Head of caudate nucleus (tissue), 42 donors: ENCODE measurements around the gene IQCF6.
A peak's percentile ranks its signal among the peaks of the same experiment; 100 is the strongest.
"Not testable (repeated sequence)": the region's sequence is repeated elsewhere in the genome, so short reads cannot be mapped to it uniquely, and the experiment has no call there.

ENCODE experiments used
- DNase-seq, 42 donors: peaks; one replicate each; pipeline versions ENCODE4 v3.0.0 to v3.0.0-alpha.2; 2020 to 2021; ENCODE audit warnings: mixed read lengths in 7 of 42
- intact Hi-C: fragments of 100-400 bp; cut with DNase I; formaldehyde crosslinking; loops from one replicate; pipeline ENCODE4 v1.15.0; 2022

The IQCF6 gene

DNA sequence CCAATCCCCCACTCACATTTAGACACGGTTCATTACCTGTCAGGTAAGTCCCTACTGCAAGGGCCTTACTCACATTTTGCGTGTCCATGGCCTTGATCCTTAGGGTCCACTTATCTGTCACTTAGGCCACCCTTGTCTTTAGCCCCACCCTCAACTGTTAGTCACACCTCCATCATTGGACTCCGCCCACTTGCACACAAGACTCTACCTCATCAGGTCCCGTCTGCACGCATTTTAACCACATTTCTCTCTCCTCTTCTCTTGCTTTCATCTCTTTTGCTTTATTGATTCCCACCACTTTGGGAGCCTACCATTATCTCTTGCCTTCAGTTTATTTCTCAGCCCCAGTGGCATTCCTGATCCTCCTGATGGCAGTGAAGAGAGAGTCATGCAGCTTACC is at the start of gene IQCF6:
TSS of gene IQCF6 (minus strand) at position 101 of the 400 bp plus-strand sequence. CDS start at position 88, 13 bp downstream.
- intact Hi-C loops, result no loop called here

GRCh38 chr3:51828297-51828696 is 49.3 kb upstream of the IQCF6 start:
- no peak for DNase-seq
- intact Hi-C loops, result no loop called here

More for the DNA sequence above, at the start of gene IQCF6:
- DNase-seq, result no peak

DNA sequence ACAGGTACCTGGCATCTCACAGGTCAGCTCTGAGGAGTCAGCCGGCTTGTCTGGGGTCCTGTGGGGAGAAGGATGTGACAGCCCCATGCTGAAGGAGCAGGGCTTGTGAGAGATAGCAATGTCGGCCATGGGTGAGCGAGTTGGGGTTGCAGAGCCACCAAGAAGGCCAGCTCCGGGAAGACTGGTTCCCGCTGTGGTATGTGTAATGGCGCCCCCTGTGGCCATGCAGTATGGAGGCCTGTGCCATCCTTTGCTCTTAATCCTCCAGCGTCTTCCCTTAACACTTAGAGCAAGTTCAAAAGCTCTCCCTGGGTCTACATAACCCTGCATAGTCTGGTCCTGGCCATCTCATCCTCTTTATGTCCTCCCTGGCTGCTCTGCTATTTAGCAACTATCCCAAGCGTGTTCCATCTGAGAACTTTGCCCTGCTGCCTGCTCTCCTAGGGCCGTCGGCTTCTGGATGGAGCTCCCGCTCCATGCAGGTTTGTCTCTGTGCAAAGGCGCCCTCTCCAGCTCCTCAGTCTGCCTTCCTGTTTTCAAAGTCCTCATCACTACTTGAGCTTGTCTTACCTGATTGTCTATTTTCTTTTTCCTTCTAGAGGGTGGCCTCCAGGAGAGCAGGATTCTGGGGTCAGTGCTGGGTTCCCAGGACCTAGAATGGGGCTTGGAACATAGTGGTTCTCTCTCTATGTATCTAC is 40.8 kb upstream of the IQCF6 start:
- no peak for DNase-seq
- intact Hi-C loops, result no loop called here

- no peak for DNase-seq
- intact Hi-C loops, result no loop called here
These were observed 40.1 kb upstream of the IQCF6 start for GRCh38 chr3:51819151-51819550.

DNA sequence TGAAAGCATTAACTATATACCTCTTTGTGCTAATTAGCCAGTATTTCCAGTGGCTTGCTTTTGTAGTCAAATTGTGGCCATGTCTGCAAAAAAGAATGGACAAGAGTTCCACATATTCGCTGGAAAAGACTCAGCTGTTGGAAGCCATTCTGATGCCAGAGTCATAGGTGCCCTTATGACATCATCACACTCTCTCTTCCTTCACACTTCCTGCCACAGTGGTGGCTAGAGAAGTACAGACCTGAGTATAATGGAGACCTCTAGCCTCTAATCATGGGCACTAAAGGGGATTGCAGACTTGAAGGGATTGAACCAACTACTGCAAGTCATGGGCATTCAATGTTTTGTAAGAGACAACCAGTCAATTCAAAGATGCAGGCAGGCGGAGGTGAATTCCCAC is 38.3 kb upstream of the IQCF6 start:
- DNase-seq, result no peak
- intact Hi-C loops, result no loop called here

DNA sequence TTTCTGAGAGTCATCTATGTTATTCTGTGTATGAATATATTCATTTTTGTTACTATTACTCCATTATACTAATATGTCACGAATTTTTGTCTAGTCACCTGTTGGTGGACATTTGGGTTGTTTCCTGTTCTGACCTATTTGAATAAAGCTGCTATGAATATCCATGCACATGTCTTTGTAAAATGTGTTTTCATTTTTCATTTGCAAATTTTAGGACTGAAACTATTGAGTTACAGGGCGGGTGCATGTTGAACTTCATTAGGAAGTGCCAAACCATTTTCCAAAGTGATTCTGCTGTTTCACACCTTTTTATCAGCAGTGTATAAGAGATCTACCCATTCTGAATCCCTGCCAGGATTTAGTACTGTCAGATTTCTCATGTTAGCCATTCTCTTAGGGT is 37.7 kb upstream of the IQCF6 start:
- intact Hi-C loops, result no loop called here
- DNase-seq, result no peak

DNA sequence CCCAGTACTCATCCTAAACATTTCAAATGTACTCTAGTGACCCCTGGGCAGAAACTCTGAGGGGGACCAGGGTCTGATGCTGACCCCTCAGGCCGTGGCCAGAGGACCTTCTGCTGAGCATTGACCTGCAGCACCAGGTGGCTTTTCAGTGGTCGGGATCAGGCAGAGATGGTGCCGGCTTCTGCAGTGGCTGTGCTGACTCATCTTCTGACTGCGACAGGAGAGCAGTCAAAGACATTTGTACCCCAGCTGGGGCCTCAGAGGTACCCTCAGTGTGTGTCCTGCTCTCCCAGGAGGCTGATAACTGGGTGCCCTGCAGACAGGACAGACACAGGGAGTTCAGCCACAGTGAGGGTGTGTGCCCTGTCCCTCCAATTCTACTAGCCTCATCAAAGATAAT is 36.6 kb upstream of the IQCF6 start:
- DNase-seq, result no peak
- intact Hi-C loops, result no loop called here

- no peak for DNase-seq
- intact Hi-C loops, result no loop called here
These were observed 35.0 kb upstream of the IQCF6 start for GRCh38 chr3:51814034-51814433.

- DNase-seq, result peak; percentile 12 to 80 (median 56)
- intact Hi-C loops, result no loop called here
These were observed 34.5 kb upstream of the IQCF6 start for GRCh38 chr3:51813539-51813938.

- intact Hi-C loops, result no loop called here
- DNase-seq, result no peak
These were observed 29.9 kb upstream of the IQCF6 start for GRCh38 chr3:51808934-51809333.

DNA sequence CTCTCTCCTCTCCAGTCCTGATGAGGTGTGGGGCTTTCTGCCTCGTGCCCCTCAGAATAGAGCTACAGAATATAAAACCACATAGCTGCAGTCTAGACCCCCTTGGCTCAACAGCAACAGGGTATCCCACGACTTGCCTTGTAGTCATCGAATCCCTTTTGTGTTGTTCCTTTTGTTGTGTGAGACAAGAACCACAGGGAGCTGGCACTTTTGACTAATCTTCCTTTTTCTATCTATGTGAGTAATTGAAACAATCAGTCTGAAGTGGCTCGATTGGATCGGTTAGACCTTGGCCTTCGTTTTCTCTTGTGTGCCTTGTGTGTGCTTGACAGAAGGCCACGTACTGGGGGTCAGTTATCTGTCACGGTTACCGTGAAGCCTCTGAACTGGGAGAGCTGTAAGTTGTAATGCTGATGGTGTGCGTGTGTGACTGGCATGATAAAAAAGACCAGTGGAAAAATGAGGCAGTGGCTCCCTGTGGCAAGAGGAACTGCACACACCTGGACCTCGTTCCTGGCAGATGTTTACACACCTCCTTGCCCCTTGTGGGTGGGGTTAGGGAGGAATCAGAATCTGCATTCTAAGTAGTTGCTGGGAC is 23.2 kb upstream of the IQCF6 start:
- intact Hi-C loops, result no loop called here
- no peak for DNase-seq

GRCh38 chr3:51800750-51801125 is 21.7 kb upstream of the IQCF6 start:
- intact Hi-C loops, result no loop called here
- DNase-seq, result no peak

GRCh38 chr3:51799879-51800749 is 21.1 kb upstream of the IQCF6 start:
- intact Hi-C loops, result loop anchor here (10.0 kb wide), 1 partner anchor 295 kb away; the partner anchor contains the start of gene DCAF1
- DNase-seq, result peak in 11 of 42 donors; percentile 11 to 63 (median 32)

DNA sequence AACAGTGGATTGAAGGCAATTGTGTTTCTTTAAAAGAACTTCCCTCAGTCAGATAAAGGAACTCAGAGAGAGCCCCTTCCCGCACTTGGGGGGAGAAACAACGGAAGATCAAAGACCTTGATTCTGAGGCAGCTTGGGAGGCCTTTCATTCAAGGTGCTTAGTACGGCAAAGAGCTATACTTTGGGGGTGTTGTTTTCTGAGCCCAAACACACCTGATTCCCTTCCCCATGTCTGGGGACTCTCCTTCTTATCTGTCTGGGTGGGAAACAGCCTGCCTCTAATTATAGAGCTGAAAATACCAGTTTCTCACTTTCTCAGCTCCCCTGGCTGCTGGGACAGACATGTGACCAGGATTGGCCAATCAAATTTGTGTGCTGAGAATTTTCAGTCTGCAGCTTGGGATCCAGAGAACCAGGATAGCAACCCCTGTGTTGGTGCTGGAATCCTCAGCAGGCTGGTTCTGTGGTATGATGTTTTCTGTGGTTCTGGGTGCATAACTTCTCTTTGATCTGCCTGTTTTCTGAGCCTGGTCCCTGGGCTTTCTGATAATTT is 19.4 kb upstream of the IQCF6 start:
- peak in 1 of 42 donors; percentile 19 for DNase-seq
- intact Hi-C loops, result loop anchor here (10.0 kb wide), 1 partner anchor 294 kb away; the partner anchor contains the start of gene DCAF1

GRCh38 chr3:51796854-51797253 is 17.8 kb upstream of the IQCF6 start:
- intact Hi-C loops, result loop anchor here (10.0 kb wide), 1 partner anchor 292 kb away; the partner anchor contains the start of gene DCAF1

GRCh38 chr3:51794206-51794605 is 15.2 kb upstream of the IQCF6 start:
- intact Hi-C loops, result loop anchor here (10.0 kb wide), 1 partner anchor 289 kb away; the partner anchor contains the start of gene DCAF1
- DNase-seq, result no peak

More at GRCh38 chr3:51796854-51797253, 17.8 kb upstream of the IQCF6 start:
- DNase-seq, result no peak

- intact Hi-C loops, result loop anchor here (10.0 kb wide), 1 partner anchor 287 kb away; the partner anchor contains the start of gene DCAF1
- DNase-seq, result no peak
These were observed 13.2 kb upstream of the IQCF6 start for GRCh38 chr3:51792206-51792605.

- intact Hi-C loops, result no loop called here
- DNase-seq, result no peak
These were observed 10.4 kb upstream of the IQCF6 start for GRCh38 chr3:51789437-51789836.

GRCh38 chr3:51787576-51787975 is 8.5 kb upstream of the IQCF6 start:
- intact Hi-C loops, DNase-seq: not testable (repeated sequence)
